HG03354 (cell line): ENCODE results near the gene METTL2B.
"Not testable (repeated sequence)": the region's sequence is repeated elsewhere in the genome, so short reads cannot be mapped to it uniquely, and the experiment has no call there.

Experiments used
- ATAC-seq: cut with Tn5 transposase; IDR thresholded peaks from one replicate; pipeline ENCODE4 v1.9.1; 2021; ENCODE audit warnings: mild to moderate bottlenecking; ENCODE audit not compliant: unreplicated experiment, poor library complexity, severe bottlenecking

METTL2B gene

GRCh38 chr7:128515232-128515631 is 38.7 kb downstream of the METTL2B start:
- ATAC-seq, result not testable (repeated sequence)

- not testable (repeated sequence) for ATAC-seq
Measured at GRCh38 chr7:128517023-128517422, 40.5 kb downstream of the METTL2B start.

- ATAC-seq, result not testable (repeated sequence)
Measured at GRCh38 chr7:128523226-128523931, 46.8 kb downstream of the METTL2B start.

GRCh38 chr7:128523932-128524524 is 47.5 kb downstream of the METTL2B start:
- not testable (repeated sequence) for ATAC-seq

- not testable (repeated sequence) for ATAC-seq
Measured at GRCh38 chr7:128525584-128525983, 49.0 kb downstream of the METTL2B start.

- ATAC-seq, result not testable (repeated sequence)
Measured at GRCh38 chr7:128526062-128526466, 49.5 kb downstream of the METTL2B start.

GRCh38 chr7:128529191-128529590 is 52.6 kb downstream of the METTL2B start:
- ATAC-seq, result not testable (repeated sequence)

GRCh38 chr7:128530121-128530854 is 53.7 kb downstream of the METTL2B start:
- peak; percentile 13 for ATAC-seq

GRCh38 chr7:128530855-128531104 is 54.2 kb downstream of the METTL2B start:
- ATAC-seq, result no peak

GRCh38 chr7:128531105-128531954 is 54.8 kb downstream of the METTL2B start:
- peak; percentile 73 for ATAC-seq

- ATAC-seq, result peak; percentile 32
Measured at GRCh38 chr7:128531955-128532478, 55.5 kb downstream of the METTL2B start.

GRCh38 chr7:128532956-128533355 is 56.4 kb downstream of the METTL2B start:
- not testable (repeated sequence) for ATAC-seq

GRCh38 chr7:128537410-128537809 is 60.9 kb downstream of the METTL2B start:
- not testable (repeated sequence) for ATAC-seq

- ATAC-seq, result not testable (repeated sequence)
Measured at GRCh38 chr7:128542530-128542929, 66.0 kb downstream of the METTL2B start.

GRCh38 chr7:128543300-128543699 is 66.8 kb downstream of the METTL2B start:
- ATAC-seq, result not testable (repeated sequence)

GRCh38 chr7:128546319-128546851 is 69.8 kb downstream of the METTL2B start:
- not testable (repeated sequence) for ATAC-seq

GRCh38 chr7:128550920-128551319 is 74.4 kb downstream of the METTL2B start:
- no peak for ATAC-seq

- ATAC-seq, result not testable (repeated sequence)
Measured at GRCh38 chr7:128554394-128554793, 77.8 kb downstream of the METTL2B start.
